HG03575 (cell line): ENCODE results near the gene RPL10.

ENCODE experiments used
- ATAC-seq: cut with Tn5 transposase; IDR thresholded peaks from one replicate; pipeline ENCODE4 v1.9.1; 2021; ENCODE audit not compliant: unreplicated experiment, insufficient number of reproducible peaks, low FRiP score; ENCODE audit errors: extremely low read depth

Gene RPL10

GRCh38 chrX:154359362-154360154, 38.6 kb upstream of the RPL10 start:
- ATAC-seq = no peak

- no peak for ATAC-seq
These were observed 37.9 kb upstream of the RPL10 start for GRCh38 chrX:154360155-154360713.

DNA sequence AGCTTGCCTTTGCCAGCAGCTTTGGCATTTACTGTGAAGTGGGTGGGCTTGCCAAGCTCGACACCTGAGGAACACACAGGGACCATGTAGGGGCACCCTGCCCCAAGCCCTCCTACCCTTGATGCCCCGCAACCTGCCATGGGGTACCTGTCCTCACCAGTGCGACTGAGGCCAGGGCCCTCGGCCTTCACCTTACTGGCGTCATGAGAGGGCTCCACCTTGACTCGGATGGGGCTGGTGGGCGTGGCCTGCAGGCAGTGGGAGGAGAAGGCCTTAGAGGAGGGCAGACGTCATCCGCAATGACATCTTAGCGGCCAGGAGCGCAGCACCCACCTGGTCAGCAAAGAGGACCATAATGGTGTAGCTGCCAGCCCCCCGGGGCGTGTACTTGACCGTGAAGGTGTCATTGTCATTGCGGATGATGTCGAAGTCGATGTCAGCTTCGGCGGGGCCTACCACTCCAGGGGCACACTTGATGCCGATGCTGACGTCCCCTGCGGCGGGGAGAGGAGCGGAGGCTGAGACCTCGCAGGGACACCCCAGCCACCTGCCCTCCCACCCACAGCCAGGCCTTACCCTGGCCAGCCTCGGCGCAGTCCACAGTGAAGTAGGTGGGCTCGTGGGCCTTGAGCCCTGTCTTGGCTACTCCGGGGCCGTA, 36.0 kb upstream of the RPL10 start:
- no peak for ATAC-seq

DNA sequence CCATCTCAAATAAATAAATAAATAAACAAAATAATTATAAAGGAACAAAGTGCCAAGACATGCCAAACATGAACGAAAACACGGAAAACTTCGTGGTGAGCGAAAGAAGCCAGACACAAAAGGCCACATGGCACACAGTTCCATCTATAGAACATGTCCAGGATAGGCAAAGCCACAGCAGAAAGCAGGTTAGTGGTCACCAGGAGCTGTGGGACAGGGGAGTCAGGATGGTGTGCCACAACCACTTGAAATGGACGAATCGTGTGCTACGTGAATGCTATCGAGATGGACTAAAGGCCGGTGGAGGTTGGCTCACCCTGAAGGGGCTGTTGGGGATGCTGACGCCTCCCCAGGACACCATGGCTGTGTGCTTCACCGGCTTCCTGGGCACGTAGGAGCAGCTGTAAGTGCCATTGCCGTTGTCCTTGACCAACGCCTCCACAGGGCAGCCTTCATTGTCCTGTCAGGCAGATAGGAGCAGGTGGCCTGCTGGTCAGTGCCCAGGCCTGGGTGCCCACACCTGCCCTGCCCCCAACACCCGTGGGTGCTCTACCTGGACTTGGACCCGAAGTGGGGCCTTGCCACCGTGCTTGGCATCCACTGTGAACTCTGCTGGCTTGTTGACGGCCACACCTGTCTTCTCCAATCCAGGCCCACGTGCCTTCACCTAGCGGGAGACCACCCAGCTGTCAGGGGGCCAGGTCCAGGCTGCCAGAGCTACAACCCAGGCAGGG, 34.3 kb upstream of the RPL10 start:
- ATAC-seq = no peak

DNA sequence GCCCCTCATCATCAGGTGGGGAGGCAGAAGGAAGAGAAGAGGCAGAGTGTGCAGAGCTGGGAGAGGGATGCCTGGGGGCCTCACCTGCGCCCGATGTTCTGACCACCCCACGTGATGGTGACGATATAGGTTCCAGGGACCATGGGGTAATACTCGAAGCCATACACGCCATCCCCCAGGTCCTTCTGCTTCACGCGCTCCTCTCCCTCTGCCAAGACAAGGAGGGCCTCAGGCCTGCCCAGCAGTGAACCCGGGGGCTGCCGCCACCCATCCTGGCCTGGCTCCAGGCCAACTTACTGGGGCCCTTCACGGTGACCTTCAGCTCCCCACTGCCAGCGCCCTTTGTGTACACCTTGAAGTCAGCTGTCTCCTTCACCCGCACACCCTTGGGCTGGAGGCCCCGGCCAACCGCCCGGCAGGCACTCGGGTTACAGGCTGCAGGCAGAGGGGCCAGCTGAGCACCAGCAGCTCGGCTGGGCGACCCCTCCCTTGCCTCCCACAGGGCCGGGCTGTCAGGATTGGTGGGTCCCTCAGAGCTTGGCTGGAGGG, 33.1 kb upstream of the RPL10 start:
- ATAC-seq = no peak

DNA sequence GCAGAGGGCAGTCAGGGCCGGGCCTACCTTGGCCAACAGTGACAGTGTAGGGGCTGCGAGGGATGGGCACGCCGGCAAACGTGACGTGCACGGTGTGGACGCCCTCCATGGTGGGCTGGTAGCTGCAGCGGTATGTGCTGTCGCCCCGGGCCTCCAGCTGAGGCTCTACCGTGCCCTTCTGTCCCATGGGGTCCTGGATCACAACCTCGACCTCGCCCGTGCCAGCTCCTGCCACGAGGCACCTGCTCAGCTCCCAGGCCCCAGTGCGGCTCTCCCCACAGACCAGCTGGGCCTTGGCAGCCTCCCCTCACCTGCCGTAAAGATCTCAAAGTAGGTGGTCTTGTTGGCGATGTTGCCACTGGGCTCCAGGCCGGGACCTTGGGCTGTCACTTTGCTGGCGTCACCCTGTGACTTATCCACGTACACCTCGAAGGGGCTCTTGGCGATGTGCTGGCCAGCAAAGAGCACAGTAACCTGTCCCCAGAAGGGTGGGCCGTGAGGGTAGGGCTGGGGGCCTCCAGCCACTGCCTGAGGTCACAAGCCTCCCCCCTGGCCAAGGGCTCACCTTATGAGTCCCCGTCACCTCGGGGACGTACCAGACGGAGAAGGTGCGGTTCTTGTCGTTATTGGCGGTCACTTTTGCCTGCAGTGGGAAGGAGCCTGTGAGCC, 32.0 kb upstream of the RPL10 start:
- no peak for ATAC-seq

DNA sequence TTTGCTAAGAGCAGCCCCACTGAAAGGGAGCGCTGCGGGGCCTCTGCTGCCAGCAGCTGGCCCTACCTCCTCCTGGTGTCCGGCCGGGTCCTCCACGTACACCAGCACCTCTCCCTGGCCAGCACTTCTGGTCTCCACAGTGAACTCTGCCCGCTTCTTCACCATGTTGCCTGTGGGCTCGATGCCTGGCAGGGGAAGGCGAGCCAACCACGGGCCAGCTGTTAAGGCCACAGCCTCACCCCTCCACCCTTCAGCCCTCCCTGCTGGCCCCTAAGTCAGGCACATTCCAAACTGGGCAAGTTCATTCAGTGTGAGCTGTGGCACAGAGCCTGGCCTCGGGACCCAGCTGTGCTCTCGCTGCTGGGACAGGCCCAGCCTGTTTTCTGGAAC, 31.5 kb upstream of the RPL10 start:
- no peak for ATAC-seq

GRCh38 chrX:154367474-154368308, 30.5 kb upstream of the RPL10 start:
- ATAC-seq = no peak

DNA sequence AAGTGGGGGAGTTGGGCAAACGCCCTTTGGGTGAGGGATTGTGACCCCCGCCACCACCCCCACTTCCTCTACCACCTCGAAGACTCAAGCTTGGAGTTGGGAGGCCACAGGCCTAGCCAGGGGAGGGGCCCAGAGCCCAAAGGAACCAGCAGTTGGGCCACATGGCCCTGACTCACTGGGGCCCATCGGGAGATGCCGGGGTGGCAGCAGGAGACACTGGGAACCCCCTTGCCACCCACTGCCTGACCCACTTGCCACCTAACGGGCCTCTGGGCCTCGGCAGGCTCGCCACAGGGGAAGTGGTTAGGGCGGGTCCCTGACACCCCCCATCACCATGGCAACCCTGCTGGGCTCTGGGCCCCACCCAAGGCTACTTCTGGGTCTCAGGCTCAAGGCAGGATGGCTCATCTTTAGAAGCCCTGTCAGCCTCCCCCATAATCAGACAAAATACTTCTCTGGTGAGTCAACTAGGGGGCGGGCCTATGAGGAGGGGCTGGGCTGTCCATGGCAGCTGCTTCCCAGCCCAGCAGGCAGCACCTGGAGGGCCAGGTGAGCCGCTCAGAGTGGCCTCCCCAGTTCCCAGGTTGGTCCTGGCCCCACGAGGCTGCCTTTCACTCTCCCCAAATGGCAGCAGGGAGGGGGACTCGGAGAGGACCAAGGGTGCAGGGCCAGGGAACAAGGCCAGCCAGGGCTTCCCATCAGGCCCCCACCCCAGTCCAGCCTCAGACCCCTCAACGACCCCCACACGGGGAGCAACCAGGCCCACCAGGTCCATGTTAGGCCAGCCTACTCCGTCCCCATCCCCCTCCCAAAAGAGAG, 29.3 kb upstream of the RPL10 start:
- ATAC-seq = no peak

DNA sequence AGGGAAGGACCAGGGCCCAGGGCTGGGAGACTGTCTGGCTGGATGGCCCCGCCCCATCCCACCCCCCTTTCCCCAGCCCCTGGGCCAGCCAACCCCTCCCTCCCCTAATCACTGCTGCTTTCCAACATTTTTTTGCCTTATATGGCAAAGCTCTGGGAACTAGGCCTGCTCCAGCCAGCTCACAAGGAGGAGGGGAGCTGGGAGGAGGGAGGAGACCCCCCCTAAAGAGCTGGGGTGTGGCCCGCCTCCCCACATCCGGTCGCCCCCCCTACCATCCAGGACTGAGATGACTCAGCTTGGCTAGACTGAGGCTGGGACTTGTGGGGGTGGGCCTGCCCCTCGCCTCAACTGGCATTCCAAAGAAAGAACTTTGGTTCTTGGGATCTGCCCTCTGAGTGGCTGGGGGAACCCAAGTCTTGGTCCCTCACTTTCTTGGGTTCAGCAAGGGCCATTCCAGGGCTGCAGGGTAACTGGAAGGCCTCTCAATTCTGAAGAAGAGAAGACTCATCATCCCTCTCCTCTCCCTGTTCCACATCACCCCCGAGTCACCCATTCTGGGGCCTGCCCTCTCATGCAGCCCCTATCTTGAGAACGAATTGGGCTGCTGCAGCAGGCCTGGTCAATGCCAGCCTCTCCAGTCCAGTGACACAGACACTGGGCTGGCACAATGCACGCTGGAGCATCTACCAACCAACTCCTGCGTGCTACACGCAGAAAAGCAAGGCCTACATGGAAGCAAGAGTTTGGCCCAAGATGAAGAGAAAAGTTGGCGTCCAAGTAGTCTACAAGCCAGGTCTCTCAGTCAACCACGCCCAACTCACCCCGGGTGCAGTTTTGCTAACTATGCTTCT, 28.5 kb upstream of the RPL10 start:
- ATAC-seq = no peak

DNA sequence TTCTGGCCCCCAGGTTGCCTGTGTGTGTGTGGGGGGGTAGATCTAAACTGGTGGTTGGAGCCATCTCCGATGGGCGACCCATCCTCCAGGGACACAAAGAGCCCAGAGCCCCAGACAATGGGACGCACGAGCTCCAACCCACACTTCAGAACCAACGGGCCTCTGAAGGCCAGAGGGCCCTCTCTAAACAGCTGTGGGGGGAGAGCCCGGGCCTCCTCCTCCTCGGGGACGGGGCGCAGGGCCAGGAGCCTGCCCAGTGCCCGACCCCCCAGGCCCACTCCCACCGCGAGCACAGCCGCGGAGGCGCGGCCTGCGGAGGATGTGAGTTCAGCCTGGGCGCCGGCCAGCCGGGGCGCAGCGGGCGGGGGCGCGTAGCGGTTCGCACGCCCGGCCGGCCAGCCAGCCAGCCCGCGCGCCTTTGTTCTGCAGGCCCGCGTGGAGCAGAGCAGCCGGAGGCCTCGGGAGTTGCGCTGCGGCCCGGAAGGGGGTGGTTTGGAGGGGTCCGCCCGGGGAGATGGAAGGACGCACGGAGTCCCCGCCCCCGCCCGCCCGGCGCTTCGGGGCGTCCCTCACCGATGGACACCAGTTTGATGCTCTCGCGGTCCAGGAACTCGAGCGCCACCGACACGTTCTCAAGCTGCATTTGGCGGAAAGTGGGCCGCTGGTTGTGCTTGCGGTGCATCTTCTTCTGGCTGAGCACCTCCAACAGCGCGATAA, 27.7 kb upstream of the RPL10 start:
- no peak for ATAC-seq

GRCh38 chrX:154371017-154371788, 27.0 kb upstream of the RPL10 start:
- no peak for ATAC-seq

DNA sequence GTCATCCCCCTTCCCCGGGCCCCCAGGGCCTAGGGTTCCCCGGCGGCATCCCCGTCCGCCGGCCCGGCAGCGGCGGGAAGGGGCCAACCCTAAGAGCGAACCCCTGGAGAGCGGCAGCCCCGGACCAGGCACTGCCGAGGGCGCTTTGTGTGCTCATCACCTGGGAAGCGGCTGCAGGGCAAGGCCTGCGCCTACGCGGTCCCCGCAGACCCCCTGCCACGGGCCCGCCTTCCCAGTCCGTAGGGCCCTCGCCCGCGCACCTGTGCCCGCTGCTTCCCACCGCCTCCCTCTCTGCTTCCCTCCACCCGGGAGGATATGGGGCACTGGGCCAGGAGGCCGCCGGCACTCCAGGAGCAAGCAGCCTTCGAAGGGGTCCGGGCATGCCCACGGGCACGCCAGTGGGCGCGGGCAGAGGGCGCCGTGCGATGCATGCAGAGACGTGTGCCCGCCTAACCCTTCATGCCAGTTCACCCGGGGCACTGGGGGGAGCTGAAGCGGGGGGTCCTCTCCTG, 26.3 kb upstream of the RPL10 start:
- no peak for ATAC-seq

GRCh38 chrX:154372612-154373022, 25.6 kb upstream of the RPL10 start:
- no peak for ATAC-seq
